Psoas muscle (tissue), 8 donors: ENCODE results near the gene SF3B3. TPM values are rescaled to one million over a fixed set of nuclear protein-coding genes. Genes with fewer than 3 reads are reported as not detected.

Experiments
- ATAC-seq, 4 donors: fragments of 200-7000 bp; cut with Tn5 transposase; one replicate each; pipeline ENCODE4 v1.9.1; 2020; ENCODE audit warnings: moderate library complexity in 3 of 4, mild to moderate bottlenecking in 2 of 4
- DNase-seq, 2 donors: peaks; one replicate each; pipeline ENCODE4 v3.0.0-alpha.2; 2020
- H3K27ac ChIP-seq: fragments of 200-600 bp; one replicate; pipeline ENCODE4 v1.8.0; 2022
- H3K27me3 ChIP-seq, 3 donors: fragments of 200-600 bp in 1 of 3; one replicate each; pipeline versions ENCODE4 v1.6.1 to v1.8.0; 2013 to 2022; ENCODE audit warnings: low read length in 2 of 3, mild to moderate bottlenecking in 2 of 3, moderate library complexity in 1 of 3; ENCODE audit not compliant: insufficient read depth in 3 of 3
- H3K36me3 ChIP-seq, 2 donors: fragments of 200-600 bp in 1 of 2; one replicate each; pipeline versions ENCODE4 v1.6.1 to v1.8.0; 2013 to 2022; ENCODE audit warnings: low read depth in 1 of 2, mild to moderate bottlenecking in 1 of 2, moderate library complexity in 1 of 2; ENCODE audit not compliant: insufficient read depth in 1 of 2
- H3K4me1 ChIP-seq: fragments of 200-600 bp; one replicate; pipeline ENCODE4 v1.8.0; 2022
- H3K4me3 ChIP-seq: fragments of 200-600 bp; one replicate; pipeline ENCODE4 v1.8.0; 2022; ENCODE audit warnings: mild to moderate bottlenecking
- H3K9me3 ChIP-seq: fragments of 200-600 bp; one replicate; pipeline ENCODE4 v1.8.0; 2022
- CTCF ChIP-seq: fragments of 200-600 bp; IDR thresholded peaks from one replicate; pipeline ENCODE4 v1.8.0; 2022; ENCODE audit warnings: antibody characterized with exemption
- WGBS, 3 donors: extraction: QIAGEN DNeasy Blood & Tissue Kit; methylation state at CpG; one replicate each; pipeline versions ENCODE4 v1.1.6 to v1.1.7; 2013; 5-methylcytosine and 5-hydroxymethylcytosine counted together
- intact Hi-C, 2 donors: fragments of 100-400 bp; cut with DNase I; formaldehyde crosslinking; loops; one replicate each; pipeline versions ENCODE4 v1.11.0 to v1.14.2; 2022
- polyA plus RNA-seq, 3 donors: library from polyadenylated mRNA; stranded (reverse); fragments of 200-250 nt; gene quantifications; one replicate each; pipeline ENCODE4 v1.2.3, GENCODE V29; 2013
- total RNA-seq, 4 donors: library from RNA; stranded (reverse); fragmentation: NEBNext Ultra II Directional in 2 of 4; extraction: Animal tissue kit (Norgen Biotek cat#: 25700) in 2 of 4; gene quantifications; one replicate each; pipeline versions ENCODE4 v1.2.1 to v1.2.4, GENCODE V29; 2021 to 2023
- donor health status: healthy with polysubstance abuse.
- donor health status: DM: no; HTN: no; CAD: no; lungs with moderate emphysema.
- donor health status: Bipolar disorder and iron deficiency.
- donor health status: healthy.
- donor health status: DM: yes; HTN: yes; CAD: no.
- donor health status: DM: no; HTN: no; CAD: no.
- donor health status: DM: no; HTN: no; CAD: no.
- donor health status: DM: yes; HTN: yes; CAD: no.

The SF3B3 gene
- total and polyA plus RNA-seq, 7 donors, result 50.0 to 178 (median 145) TPM

GRCh38 chr16:70592106-70592571 lies 68.5 kb downstream of the SF3B3 start:
- Histone ChIP-seq H3K4me1 (no peaks in the 10 kb centered on the region), H3K9me3 (peaks cover 3% of the 10 kb centered on the region), H3K36me3 (no peaks in the 10 kb centered on the region), H3K4me3 (no peak overlapping the region), H3K27me3 (peaks cover 0 to 1% (median 0%) of the 10 kb centered on the region in 3 donors), H3K27ac (peak overlapping the region; percentile 30)
- TF ChIP-seq CTCF, result no peak
- intact Hi-C loops, result no loop called here
- DNase-seq (peak in 1 of 2 donors; percentile 64), ATAC-seq (peak; percentile 17 to 56 (median 38))
- WGBS, 3 donors, result 31 to 63% (median 44%) methylated on average over 5 of the region's 5 CpGs

- no peak for DNase-seq
- no peaks in the 10 kb centered on the region for H3K4me1 ChIP-seq
- peaks cover 3% of the 10 kb centered on the region for H3K9me3 ChIP-seq
- intact Hi-C loops, result no loop called here
- no peaks in the 10 kb centered on the region for H3K36me3 ChIP-seq
- H3K27me3 ChIP-seq, result peaks cover 0 to 1% (median 0%) of the 10 kb centered on the region in 3 donors
- no peak overlapping the region for H3K27ac ChIP-seq
- H3K4me3 ChIP-seq, result no peak overlapping the region
- no peak for TF ChIP-seq CTCF
- 72 to 91% (median 88%) methylated on average over 1 of the region's 1 CpG for WGBS, 3 donors
- ATAC-seq, result no peak
Measured at GRCh38 chr16:70593544-70593943, 69.9 kb downstream of the SF3B3 start.

GRCh38 chr16:70594569-70594968 lies 71.0 kb downstream of the SF3B3 start:
- no peak for TF ChIP-seq CTCF
- Histone ChIP-seq H3K36me3 (no peaks in the 10 kb centered on the region), H3K27me3 (peaks cover 0 to 1% (median 0%) of the 10 kb centered on the region in 3 donors), H3K4me1 (no peaks in the 10 kb centered on the region), H3K27ac (no peak overlapping the region), H3K9me3 (peaks cover 3% of the 10 kb centered on the region), H3K4me3 (no peak overlapping the region)
- no peak for ATAC-seq
- intact Hi-C loops, result no loop called here
- peak in 1 of 2 donors; percentile 55 for DNase-seq

GRCh38 chr16:70597135-70597835 lies 73.7 kb downstream of the SF3B3 start:
- no peak overlapping the region for H3K4me3 ChIP-seq
- no peak for TF ChIP-seq CTCF
- peaks cover 0 to 1% (median 0%) of the 10 kb centered on the region in 3 donors for H3K27me3 ChIP-seq
- intact Hi-C loops, result no loop called here
- H3K27ac ChIP-seq, result no peak overlapping the region
- DNase-seq (peak in 1 of 2 donors; percentile 6), ATAC-seq (no peak)
- no peaks in the 10 kb centered on the region for H3K4me1 ChIP-seq
- no peaks in the 10 kb centered on the region for H3K36me3 ChIP-seq
- H3K9me3 ChIP-seq, result peaks cover 3% of the 10 kb centered on the region
- 89 to 93% (median 92%) methylated on average over 4 of the region's 4 CpGs for WGBS, 3 donors
